K562 (cell line): ENCODE data around the gene ZNRD2. TPM values are rescaled to one million over a fixed set of nuclear protein-coding genes. Genes with fewer than 3 reads are reported as not detected.

Experiments
- BHLHE40 ChIP-seq: IDR thresholded peaks from 2 replicates; pipeline ENCODE4 v1.6.1; 2011; ENCODE audit warnings: low read length, improper control_type of control experiment
- ESRRB ChIP-seq: fragments of 250-450 bp; sonication (Bioruptor Pico); IDR thresholded peaks from 2 replicates; pipeline ENCODE4 v1.5.0; 2020; ENCODE audit warnings: mild to moderate bottlenecking, moderate library complexity, borderline replicate concordance
- EWSR1 ChIP-seq: fragments of 450-650 bp; IDR thresholded peaks from 2 replicates; pipeline ENCODE4 v1.6.1; 2018; ENCODE audit warnings: borderline replicate concordance, mild to moderate bottlenecking, low read depth, moderate library complexity; ENCODE audit not compliant: partially characterized antibody
- FOXK2 ChIP-seq, 2 experiments: fragments of 450-650 bp; IDR thresholded peaks in 1 of 2; conservative IDR thresholded peaks in 1 of 2; 2 replicates each; pipeline ENCODE4 v1.6.1; 2016; ENCODE audit warnings: low read depth in 2 of 2, mild to moderate bottlenecking in 1 of 2
- MED1 ChIP-seq: sonication (generic); formaldehyde crosslinking; IDR thresholded peaks from 2 replicates; pipeline ENCODE4 v1.8.1; 2023; ENCODE audit warnings: missing genetic modification reagents, borderline replicate concordance
- MIER1 ChIP-seq: fragments of 450-650 bp; IDR thresholded peaks from 2 replicates; pipeline ENCODE4 v1.6.1; 2016; ENCODE audit warnings: antibody characterized with exemption, mild to moderate bottlenecking, low read depth
- PML ChIP-seq: IDR thresholded peaks from 2 replicates; pipeline ENCODE4 v1.6.1; 2012; ENCODE audit warnings: low read length, inconsistent platforms
- POLR2B ChIP-seq: fragments of 450-650 bp; IDR thresholded peaks from 2 replicates; pipeline ENCODE4 v1.6.1; 2018; ENCODE audit warnings: low read depth; ENCODE audit not compliant: partially characterized antibody
- PTTG1 ChIP-seq: fragments of 450-650 bp; IDR thresholded peaks from 2 replicates; pipeline ENCODE4 v1.6.1; 2016; ENCODE audit warnings: low read depth, mild to moderate bottlenecking, missing genetic modification characterization, missing compliant biosample characterization
- RCOR1 ChIP-seq, 2 experiments: IDR thresholded peaks; 2 replicates each; pipeline ENCODE4 v1.6.1; 2012; ENCODE audit warnings: low read depth in 2 of 2, low read length in 2 of 2, borderline replicate concordance in 1 of 2, improper control_type of control experiment in 1 of 2
- SMARCE1 ChIP-seq: fragments of 450-650 bp; IDR thresholded peaks from 2 replicates; pipeline ENCODE4 v1.7.1; 2016; ENCODE audit warnings: mild to moderate bottlenecking
- USF2 ChIP-seq: sonication (generic); formaldehyde crosslinking; IDR thresholded peaks from 2 replicates; pipeline ENCODE4 v1.5.0; 2020; ENCODE audit warnings: missing genetic modification reagents
- ZC3H11A ChIP-seq: IDR thresholded peaks from 2 replicates; pipeline ENCODE4 v1.6.1; 2012; ENCODE audit warnings: low read depth, low read length, improper control_type of control experiment
- ZFX ChIP-seq: sonication (generic); formaldehyde crosslinking; IDR thresholded peaks from 2 replicates; pipeline ENCODE4 v1.8.0; 2022; ENCODE audit warnings: mild to moderate bottlenecking, missing genetic modification reagents, moderate library complexity
- ZNF165 ChIP-seq: fragments of 250-450 bp; sonication (Bioruptor Pico); IDR thresholded peaks from 2 replicates; pipeline ENCODE4 v1.4.0; 2020; ENCODE audit warnings: borderline replicate concordance
- ZNF263 ChIP-seq: sonication (generic); formaldehyde crosslinking; IDR thresholded peaks from 2 replicates; pipeline ENCODE4 v1.8.0; 2022; ENCODE audit warnings: mild to moderate bottlenecking, missing genetic modification reagents, borderline replicate concordance
- ZNF436 ChIP-seq: fragments of 250-450, 450-650 bp; sonication (Bioruptor Pico); formaldehyde crosslinking; IDR thresholded peaks from 2 replicates; pipeline ENCODE4 v1.7.0; 2020; ENCODE audit warnings: mild to moderate bottlenecking
- ZNF584 ChIP-seq: fragments of 200-800 bp; sonication (Bioruptor generic); IDR thresholded peaks from 2 replicates; pipeline ENCODE4 v1.6.1; 2016; ENCODE audit warnings: low read depth, mild to moderate bottlenecking, missing genetic modification characterization, missing compliant biosample characterization
- ZNF717 ChIP-seq: fragments of 250-450 bp; sonication (Bioruptor Pico); IDR thresholded peaks from 2 replicates; pipeline ENCODE4 v1.5.0; 2021
- ZNF764 ChIP-seq: fragments of 250-450 bp; sonication (Bioruptor Pico); IDR thresholded peaks from 2 replicates; pipeline ENCODE4 v1.4.0; 2020; ENCODE audit warnings: low read depth, mild to moderate bottlenecking, moderate library complexity
- polyA plus RNA-seq, 8 experiments: library from polyadenylated mRNA; depleted of rRNA in 4 of 8; stranded (reverse) in 5 of 8; unstranded in 3 of 8; fragments of >200 nt; fragmentation: Nextera tagmentation in 2 of 8; fragmentation: Illumina TruSeq in 1 of 8; extraction: Ambion mirVana in 2 of 8; extraction: Trizol in 1 of 8; gene quantifications; 2 replicates each; pipeline versions ENCODE4 v1.2.1 to v1.2.3, GENCODE V29; 2011 to 2014; ENCODE audit warnings: inconsistent platforms in 1 of 8, missing spikeins in 1 of 8
- total RNA-seq, 7 experiments: library from RNA; depleted of rRNA in 6 of 7; stranded (reverse); fragments of >200 nt in 6 of 7; fragmentation: Illumina TruSeq in 2 of 7; extraction: Trizol in 2 of 7; gene quantifications; 2 replicates each; pipeline versions ENCODE4 v1.2.1 to v1.2.3, GENCODE V29; 2011 to 2021; ENCODE audit warnings: low replicate concordance in 1 of 7
- TF ChIP-seq, protein P1 (sequence below), 2 experiments: IDR thresholded peaks in 1 of 2; conservative IDR thresholded peaks in 1 of 2; 2 replicates each; pipeline ENCODE4 v1.6.1; 2016; ENCODE audit warnings: low read depth in 2 of 2, mild to moderate bottlenecking in 1 of 2, missing compliant biosample characterization in 1 of 2, missing genetic modification characterization in 1 of 2, moderate library complexity in 1 of 2
- TF ChIP-seq, protein P2 (sequence below): fragments of 250-450 bp; sonication (Bioruptor Pico); IDR thresholded peaks from 2 replicates; pipeline ENCODE4 v1.5.0; 2020; ENCODE audit warnings: mild to moderate bottlenecking
- TF ChIP-seq, protein P3 (sequence below), 2 experiments: fragments of 450-650 bp in 1 of 2; sonication (generic) in 1 of 2; formaldehyde crosslinking; conservative IDR thresholded peaks; 2 replicates each; pipeline versions ENCODE4 v1.4.0 to v1.8.1; 2020 to 2022; ENCODE audit warnings: mild to moderate bottlenecking in 1 of 2, missing genetic modification reagents in 1 of 2

The ZNRD2 gene
- total and polyA plus RNA-seq, 9 of the 15 experiments (the other 6 are each of a cell fraction or from before 2014, with no cell fraction given) = 13.4 to 129 (median 60.4) TPM

DNA sequence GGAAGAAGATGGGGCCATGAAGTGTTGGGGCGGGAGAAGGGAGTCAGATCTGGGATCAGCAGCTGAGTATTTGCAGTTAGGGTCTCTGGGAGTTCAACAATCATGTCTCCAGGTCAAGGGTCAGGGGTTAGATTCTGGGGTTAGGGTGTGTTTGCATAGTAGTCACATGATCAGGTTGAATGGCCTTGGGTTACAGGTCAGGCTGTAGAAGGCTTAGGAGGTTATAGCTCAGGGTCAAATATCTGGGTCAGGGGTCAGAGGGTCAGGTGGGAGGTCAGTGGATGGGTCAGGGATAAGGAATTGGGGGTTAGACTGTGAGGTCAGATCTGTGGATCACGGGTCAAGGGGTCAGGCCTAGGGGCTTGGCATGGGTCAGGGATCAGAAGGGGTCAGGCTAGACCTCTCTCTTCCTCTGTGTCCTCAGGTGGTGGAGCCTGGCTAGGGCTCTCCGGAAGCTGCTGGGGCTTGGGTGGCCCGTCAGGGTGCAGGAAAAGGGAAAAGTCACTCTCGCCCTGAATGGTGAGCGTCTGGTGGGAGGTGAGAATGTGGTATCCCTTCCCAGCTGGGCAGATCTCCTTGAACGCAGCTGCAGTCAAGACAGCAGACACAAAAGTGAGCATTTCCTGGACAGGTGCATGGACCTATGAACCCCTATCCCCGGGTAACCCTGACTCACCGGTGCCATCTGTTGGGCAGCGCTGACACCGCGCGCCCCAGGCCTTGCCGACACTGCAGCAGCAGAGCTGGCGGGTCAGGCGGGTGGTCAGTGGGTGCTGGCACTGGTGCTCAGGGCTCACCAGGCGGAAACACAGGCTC lies 18.5 kb upstream of the ZNRD2 start (continued):
- no peak for TF ChIP-seq ZNF263 (CRISPR knock-in tag)
- TF ChIP-seq ZNF764 (CRISPR knock-in tag) = no peak
- TF ChIP-seq SMARCE1 = no peak
- TF ChIP-seq ZNF584 (CRISPR knock-in tag) = no peak
- TF ChIP-seq MIER1 = 0 out of 2 replicates have a peak, but pooled peaks have one; percentile 49
- no peak for TF ChIP-seq ZNF717 (CRISPR knock-in tag)
- TF ChIP-seq EWSR1 = no peak
- TF ChIP-seq RCOR1 (IDR thresholded peaks at IDR 0.05; ENCODE audit: borderline replicate concordance in 1 of 2, low read depth in 2 of 2, low read length in 2 of 2) = no peak
- TF ChIP-seq BHLHE40 = no peak
- TF ChIP-seq, protein P1, sequence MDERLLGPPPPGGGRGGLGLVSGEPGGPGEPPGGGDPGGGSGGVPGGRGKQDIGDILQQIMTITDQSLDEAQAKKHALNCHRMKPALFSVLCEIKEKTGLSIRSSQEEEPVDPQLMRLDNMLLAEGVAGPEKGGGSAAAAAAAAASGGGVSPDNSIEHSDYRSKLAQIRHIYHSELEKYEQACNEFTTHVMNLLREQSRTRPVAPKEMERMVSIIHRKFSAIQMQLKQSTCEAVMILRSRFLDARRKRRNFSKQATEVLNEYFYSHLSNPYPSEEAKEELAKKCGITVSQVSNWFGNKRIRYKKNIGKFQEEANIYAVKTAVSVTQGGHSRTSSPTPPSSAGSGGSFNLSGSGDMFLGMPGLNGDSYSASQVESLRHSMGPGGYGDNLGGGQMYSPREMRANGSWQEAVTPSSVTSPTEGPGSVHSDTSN (CRISPR knock-in tag; IDR thresholded peaks at IDR 0.05; ENCODE audit: low read depth) = no peak
- TF ChIP-seq, protein P1 (tag; conservative IDR thresholded peaks at IDR 0.05; ENCODE audit: low read depth) = no peak
- no peak for TF ChIP-seq FOXK2 (conservative IDR thresholded peaks at IDR 0.05 in 1 of 2, IDR thresholded peaks at IDR 0.05 in 1 of 2; ENCODE audit: low read depth in 2 of 2)
- peak; percentile 69 for TF ChIP-seq USF2 (CRISPR knock-in tag)
- no peak for TF ChIP-seq ZNF165 (CRISPR knock-in tag)
- no peak for TF ChIP-seq ZFX (CRISPR knock-in tag)
- TF ChIP-seq POLR2B = no peak
- no peak for TF ChIP-seq PML
- TF ChIP-seq, protein P2, sequence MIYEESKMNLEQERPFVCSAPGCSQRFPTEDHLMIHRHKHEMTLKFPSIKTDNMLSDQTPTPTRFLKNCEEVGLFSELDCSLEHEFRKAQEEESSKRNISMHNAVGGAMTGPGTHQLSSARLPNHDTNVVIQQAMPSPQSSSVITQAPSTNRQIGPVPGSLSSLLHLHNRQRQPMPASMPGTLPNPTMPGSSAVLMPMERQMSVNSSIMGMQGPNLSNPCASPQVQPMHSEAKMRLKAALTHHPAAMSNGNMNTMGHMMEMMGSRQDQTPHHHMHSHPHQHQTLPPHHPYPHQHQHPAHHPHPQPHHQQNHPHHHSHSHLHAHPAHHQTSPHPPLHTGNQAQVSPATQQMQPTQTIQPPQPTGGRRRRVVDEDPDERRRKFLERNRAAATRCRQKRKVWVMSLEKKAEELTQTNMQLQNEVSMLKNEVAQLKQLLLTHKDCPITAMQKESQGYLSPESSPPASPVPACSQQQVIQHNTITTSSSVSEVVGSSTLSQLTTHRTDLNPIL (CRISPR knock-in tag) = no peak
- no peak for TF ChIP-seq ESRRB
- TF ChIP-seq ZC3H11A = no peak
- TF ChIP-seq, protein P3, sequence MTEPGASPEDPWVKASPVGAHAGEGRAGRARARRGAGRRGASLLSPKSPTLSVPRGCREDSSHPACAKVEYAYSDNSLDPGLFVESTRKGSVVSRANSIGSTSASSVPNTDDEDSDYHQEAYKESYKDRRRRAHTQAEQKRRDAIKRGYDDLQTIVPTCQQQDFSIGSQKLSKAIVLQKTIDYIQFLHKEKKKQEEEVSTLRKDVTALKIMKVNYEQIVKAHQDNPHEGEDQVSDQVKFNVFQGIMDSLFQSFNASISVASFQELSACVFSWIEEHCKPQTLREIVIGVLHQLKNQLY (CRISPR knock-in tag; conservative IDR thresholded peaks at IDR 0.05) = no peak
- no peak for TF ChIP-seq MED1 (CRISPR knock-in tag)
- TF ChIP-seq PTTG1 = no peak
- no peak for TF ChIP-seq ZNF436 (CRISPR knock-in tag)
